Activated CD8-positive, alpha-beta memory T cell treated with anti-CD3 and anti-CD28 coated beads for 48 hours (primary cell): Measurements from ENCODE around the gene ERVV-1.
"Not testable (repeated sequence)": the region's sequence is repeated elsewhere in the genome, so short reads cannot be mapped to it uniquely, and the experiment has no call there.

Experiments
- DNase-seq, 3 experiments: peaks; one replicate each; pipeline ENCODE4 v3.0.0-alpha.2; 2020; ENCODE audit warnings: low read depth in 2 of 3, low spot score in 2 of 3

Gene ERVV-1

GRCh38 chr19:53019684-53020083, 6.0 kb downstream of the ERVV-1 start:
- DNase-seq = no peak

GRCh38 chr19:53028306-53028705, 14.6 kb downstream of the ERVV-1 start:
- DNase-seq = not testable (repeated sequence)

- DNase-seq = no peak
Measured at GRCh38 chr19:53034054-53034453, 20.3 kb downstream of the ERVV-1 start.

GRCh38 chr19:53034948-53035675, 21.4 kb downstream of the ERVV-1 start:
- DNase-seq = no peak

- DNase-seq = no peak
Measured at GRCh38 chr19:53037101-53038097, 23.7 kb downstream of the ERVV-1 start.

- no peak for DNase-seq
Measured at GRCh38 chr19:53041366-53041765, 27.6 kb downstream of the ERVV-1 start.

GRCh38 chr19:53045536-53045935, 31.8 kb downstream of the ERVV-1 start:
- no peak for DNase-seq

GRCh38 chr19:53047379-53047778, 33.7 kb downstream of the ERVV-1 start:
- no peak for DNase-seq

GRCh38 chr19:53055117-53055516, 41.4 kb downstream of the ERVV-1 start:
- no peak for DNase-seq

GRCh38 chr19:53057904-53058580, 44.3 kb downstream of the ERVV-1 start:
- DNase-seq = no peak
